RWPE2 (cell line): Measurements from ENCODE around the gene KIAA0825.

Experiments
- ATAC-seq: fragments of 200-7000 bp; cut with Tn5 transposase; 3 replicates; pipeline ENCODE4 v1.9.1; 2021; ENCODE audit warnings: low read depth
- DNase-seq: peaks from one replicate; pipeline ENCODE4 v3.0.0-alpha.2; 2020; ENCODE audit warnings: low spot score
- H3K27ac ChIP-seq: fragments of 450-650 bp; 2 replicates; pipeline ENCODE4 v1.5.1; 2017; ENCODE audit warnings: mild to moderate bottlenecking; ENCODE audit not compliant: poor library complexity, severe bottlenecking
- H3K27me3 ChIP-seq: fragments of 250-450 bp; sonication (Bioruptor Pico); 2 replicates; pipeline ENCODE4 v1.5.1; 2021; ENCODE audit warnings: mild to moderate bottlenecking, moderate library complexity; ENCODE audit not compliant: insufficient read depth, poor library complexity, severe bottlenecking
- H3K36me3 ChIP-seq: fragments of 250-450 bp; sonication (Bioruptor Pico); 2 replicates; pipeline ENCODE4 v1.5.1; 2020; ENCODE audit warnings: low read depth, mild to moderate bottlenecking, moderate library complexity
- H3K4me1 ChIP-seq: fragments of 250-450 bp; sonication (Bioruptor Pico); 2 replicates; pipeline ENCODE4 v1.5.1; 2021; ENCODE audit warnings: mild to moderate bottlenecking, moderate library complexity; ENCODE audit not compliant: insufficient read depth, poor library complexity, severe bottlenecking
- H3K4me3 ChIP-seq: fragments of 250-450 bp; sonication (Bioruptor Pico); 2 replicates; pipeline ENCODE4 v1.5.1; 2021; ENCODE audit warnings: mild to moderate bottlenecking, moderate library complexity; ENCODE audit not compliant: severe bottlenecking
- H3K9me3 ChIP-seq: fragments of 250-450 bp; sonication (Bioruptor Pico); 2 replicates; pipeline ENCODE4 v1.5.1; 2021; ENCODE audit warnings: mild to moderate bottlenecking, moderate library complexity; ENCODE audit not compliant: severe bottlenecking
- TF ChIP-seq, protein P1 (sequence below): fragments of 450-650 bp; IDR thresholded peaks from one replicate; pipeline ENCODE4 v1.5.1; 2017; ENCODE audit warnings: mild to moderate bottlenecking, moderate library complexity; ENCODE audit not compliant: poor library complexity, severe bottlenecking

Gene KIAA0825

GRCh38 chr5:94316916-94317838, 301.2 kb downstream of the KIAA0825 start:
- TF ChIP-seq, protein P1, sequence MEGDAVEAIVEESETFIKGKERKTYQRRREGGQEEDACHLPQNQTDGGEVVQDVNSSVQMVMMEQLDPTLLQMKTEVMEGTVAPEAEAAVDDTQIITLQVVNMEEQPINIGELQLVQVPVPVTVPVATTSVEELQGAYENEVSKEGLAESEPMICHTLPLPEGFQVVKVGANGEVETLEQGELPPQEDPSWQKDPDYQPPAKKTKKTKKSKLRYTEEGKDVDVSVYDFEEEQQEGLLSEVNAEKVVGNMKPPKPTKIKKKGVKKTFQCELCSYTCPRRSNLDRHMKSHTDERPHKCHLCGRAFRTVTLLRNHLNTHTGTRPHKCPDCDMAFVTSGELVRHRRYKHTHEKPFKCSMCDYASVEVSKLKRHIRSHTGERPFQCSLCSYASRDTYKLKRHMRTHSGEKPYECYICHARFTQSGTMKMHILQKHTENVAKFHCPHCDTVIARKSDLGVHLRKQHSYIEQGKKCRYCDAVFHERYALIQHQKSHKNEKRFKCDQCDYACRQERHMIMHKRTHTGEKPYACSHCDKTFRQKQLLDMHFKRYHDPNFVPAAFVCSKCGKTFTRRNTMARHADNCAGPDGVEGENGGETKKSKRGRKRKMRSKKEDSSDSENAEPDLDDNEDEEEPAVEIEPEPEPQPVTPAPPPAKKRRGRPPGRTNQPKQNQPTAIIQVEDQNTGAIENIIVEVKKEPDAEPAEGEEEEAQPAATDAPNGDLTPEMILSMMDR: no peak
- Histone ChIP-seq H3K4me3 (no peak overlapping the region), H3K4me1 (no peaks in the 10 kb centered on the region), H3K27me3 (no peaks in the 10 kb centered on the region), H3K27ac (no peak overlapping the region), H3K9me3 (no peaks in the 10 kb centered on the region), H3K36me3 (no peaks in the 10 kb centered on the region)
- DNase-seq (no peak), ATAC-seq (no peak)

- Histone ChIP-seq H3K36me3 (no peaks in the 10 kb centered on the region), H3K4me1 (no peaks in the 10 kb centered on the region), H3K4me3 (no peak overlapping the region), H3K27ac (no peak overlapping the region), H3K9me3 (no peaks in the 10 kb centered on the region), H3K27me3 (no peaks in the 10 kb centered on the region)
- DNase-seq (no peak), ATAC-seq (no peak)
- TF ChIP-seq, protein P1: no peak
Observed at GRCh38 chr5:94314460-94315131, 303.8 kb downstream of the KIAA0825 start.

DNA sequence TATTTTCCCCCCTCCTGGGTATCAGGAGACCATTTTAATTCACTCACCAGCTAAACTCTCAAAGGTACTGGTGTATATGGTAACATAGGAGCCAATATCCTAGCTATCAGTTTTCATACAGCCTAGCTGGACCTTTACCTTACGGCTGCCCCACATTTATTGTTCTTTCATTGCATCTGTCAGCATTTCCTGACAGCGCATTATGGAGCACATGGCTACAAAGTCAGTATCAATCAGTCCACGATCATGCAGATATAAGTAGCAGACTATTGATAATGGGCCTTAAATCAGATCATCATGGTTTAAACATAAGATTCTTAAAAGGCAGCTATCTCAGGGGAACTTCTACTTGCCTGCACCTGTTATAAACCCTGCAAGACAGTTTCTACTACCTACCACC, 304.7 kb downstream of the KIAA0825 start:
- H3K4me3 ChIP-seq: no peak overlapping the region
- no peak overlapping the region for H3K27ac ChIP-seq
- H3K27me3 ChIP-seq: peaks cover 3% of the 10 kb centered on the region
- no peaks in the 10 kb centered on the region for H3K9me3 ChIP-seq
- no peaks in the 10 kb centered on the region for H3K36me3 ChIP-seq
- no peak for DNase-seq
- H3K4me1 ChIP-seq: no peaks in the 10 kb centered on the region
- TF ChIP-seq, protein P1: no peak
- no peak for ATAC-seq

DNA sequence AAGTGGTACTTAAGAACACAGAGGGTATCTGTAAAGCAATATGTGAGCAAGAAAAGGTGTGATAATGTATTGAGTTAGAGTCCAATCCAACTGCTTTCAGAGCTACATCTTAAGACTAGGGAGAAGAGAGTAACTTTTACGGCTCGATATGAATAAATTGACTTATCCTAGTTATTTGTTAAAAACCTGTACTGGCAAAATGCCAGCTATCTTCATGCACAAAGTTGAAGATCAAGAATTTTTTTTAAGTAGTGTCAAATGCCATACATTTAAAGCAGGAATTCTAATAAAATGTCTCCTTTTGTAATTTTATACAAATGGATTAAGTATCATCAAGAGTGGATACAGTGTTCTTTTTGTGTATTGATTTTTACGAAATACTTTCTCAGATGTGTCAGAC, 305.2 kb downstream of the KIAA0825 start:
- TF ChIP-seq, protein P1: no peak
- Histone ChIP-seq H3K9me3 (no peaks in the 10 kb centered on the region), H3K36me3 (no peaks in the 10 kb centered on the region), H3K27ac (no peak overlapping the region), H3K27me3 (peaks cover 3% of the 10 kb centered on the region), H3K4me1 (no peaks in the 10 kb centered on the region), H3K4me3 (no peak overlapping the region)
- ATAC-seq: no peak
- DNase-seq: no peak

DNA sequence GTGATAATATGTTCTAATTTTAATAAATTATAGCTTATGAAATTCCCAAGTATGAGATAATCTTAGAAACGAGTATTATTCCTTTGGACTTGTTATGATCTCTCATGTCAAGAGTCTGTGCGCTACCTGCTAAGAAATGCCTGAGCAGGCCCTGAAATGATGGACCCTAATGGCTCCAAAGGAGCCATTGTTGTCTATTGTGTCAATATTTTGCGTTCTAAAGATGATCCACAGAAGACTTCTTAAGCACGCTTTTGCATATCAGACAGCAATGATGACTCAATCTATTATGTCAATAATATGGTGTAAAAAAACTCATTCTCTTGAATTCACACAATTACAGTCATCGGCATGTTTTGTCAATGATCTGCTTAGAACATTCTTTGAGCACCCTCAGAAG, 306.1 kb downstream of the KIAA0825 start:
- Histone ChIP-seq H3K36me3 (no peaks in the 10 kb centered on the region), H3K27me3 (peaks cover 3% of the 10 kb centered on the region), H3K4me3 (no peak overlapping the region), H3K9me3 (no peaks in the 10 kb centered on the region), H3K27ac (no peak overlapping the region), H3K4me1 (no peaks in the 10 kb centered on the region)
- no peak for DNase-seq
- ATAC-seq: no peak
- TF ChIP-seq, protein P1: no peak
